GM12878 (cell line): ENCODE results near the gene TP73. TPM values are rescaled to one million over a fixed set of nuclear protein-coding genes. Genes with fewer than 3 reads are reported as not detected.
A peak's percentile ranks its signal among the peaks of the same experiment; 100 is the strongest.

Source experiments
- CTCF ChIP-seq, 3 experiments: IDR thresholded peaks in 2 of 3; conservative IDR thresholded peaks in 1 of 3; 2 replicates each; pipeline ENCODE4 v1.5.1; 2011; ENCODE audit warnings: low read depth in 3 of 3, low read length in 3 of 3, mild to moderate bottlenecking in 3 of 3, control low read depth in 2 of 3, moderate library complexity in 2 of 3, inconsistent platforms in 1 of 3, mixed read lengths in 1 of 3; ENCODE audit not compliant: control insufficient read depth in 2 of 3, insufficient read depth in 1 of 3; ENCODE audit errors: extremely low read depth in 1 of 3
- HCFC1 ChIP-seq: fragments of 150-350 bp; IDR thresholded peaks from 2 replicates; pipeline ENCODE4 v1.6.1; 2014; ENCODE audit warnings: low read length
- IKZF1 ChIP-seq: fragments of 450-650 bp; conservative IDR thresholded peaks from 2 replicates; pipeline ENCODE4 v1.6.1; 2017; ENCODE audit warnings: antibody characterized with exemption, mild to moderate bottlenecking
- JUNB ChIP-seq: IDR thresholded peaks from 2 replicates; pipeline ENCODE4 v1.6.1; 2016; ENCODE audit warnings: antibody characterized with exemption, mild to moderate bottlenecking
- MLLT1 ChIP-seq: fragments of 450-650 bp; IDR thresholded peaks from 2 replicates; pipeline ENCODE4 v1.6.1; 2016; ENCODE audit warnings: mild to moderate bottlenecking
- NKRF ChIP-seq: fragments of 450-650 bp; conservative IDR thresholded peaks from 2 replicates; pipeline ENCODE4 v1.6.1; 2017; ENCODE audit warnings: mild to moderate bottlenecking, moderate library complexity
- RELB ChIP-seq: fragments of 450-650 bp; IDR thresholded peaks from 2 replicates; pipeline ENCODE4 v1.6.1; 2017; ENCODE audit warnings: low read depth, mild to moderate bottlenecking, moderate library complexity
- SIN3A ChIP-seq: IDR thresholded peaks from 2 replicates; pipeline ENCODE4 v1.6.1; 2012; ENCODE audit warnings: low read depth, low read length, improper control_type of control experiment
- SREBF2 ChIP-seq: IDR thresholded peaks from 2 replicates; pipeline ENCODE4 v1.6.1; 2012; ENCODE audit warnings: mild to moderate bottlenecking, low read length
- TCF12 ChIP-seq: IDR thresholded peaks from 2 replicates; pipeline ENCODE4 v1.6.1; 2011; ENCODE audit warnings: low read depth, mild to moderate bottlenecking, low read length
- USF1 ChIP-seq: IDR thresholded peaks from 2 replicates; pipeline ENCODE4 v1.6.1; 2011; ENCODE audit warnings: borderline replicate concordance, low read depth, mild to moderate bottlenecking, moderate library complexity, mixed read lengths, low read length; ENCODE audit not compliant: insufficient read depth; ENCODE audit errors: extremely low read length
- ZNF622 ChIP-seq: fragments of 450-650 bp; IDR thresholded peaks from 2 replicates; pipeline ENCODE4 v1.6.1; 2017; ENCODE audit warnings: mild to moderate bottlenecking, inconsistent platforms
- polyA plus RNA-seq, 11 experiments: library from polyadenylated mRNA; depleted of rRNA in 4 of 11; unstranded in 6 of 11; stranded (reverse) in 5 of 11; fragments of >200 nt; fragmentation: Nextera tagmentation in 4 of 11; fragmentation: Illumina TruSeq in 1 of 11; extraction: Ambion mirVana in 4 of 11; extraction: Trizol in 1 of 11; gene quantifications; 1 replicate in 1 of 11; 2 replicates in 10 of 11; pipeline versions ENCODE4 v1.2.1 to v1.2.3, GENCODE V29; 2011 to 2016; ENCODE audit warnings: inconsistent platforms in 2 of 11, missing spikeins in 2 of 11, low read depth in 1 of 11
- total RNA-seq, 4 experiments: library from RNA; depleted of rRNA in 3 of 4; stranded (reverse); fragments of >200 nt in 3 of 4; fragmentation: Illumina TruSeq in 1 of 4; extraction: Trizol in 1 of 4; gene quantifications; 2 replicates each; pipeline versions ENCODE4 v1.2.1 to v1.2.3, GENCODE V29; 2013 to 2021

TP73 gene
- total and polyA plus RNA-seq, 10 of the 15 experiments (the other 5 are each of a cell fraction or from before 2014, with no cell fraction given): 0.08 to 54.2 (median 14.9) TPM

GRCh38 chr1:3772027-3772714, 119.9 kb downstream of the TP73 start (continued):
- TF ChIP-seq SREBF2: no peak
- no peak for TF ChIP-seq ZNF622
- peak; percentile 54 for TF ChIP-seq USF1
- 0 out of 2 replicates have a peak, but pooled peaks have one; percentile 22 for TF ChIP-seq RELB
- no peak for TF ChIP-seq MLLT1
- TF ChIP-seq CTCF (IDR thresholded peaks at IDR 0.05 in 2 of 3, conservative IDR thresholded peaks at IDR 0.05 in 1 of 3; ENCODE audit: control insufficient read depth in 2 of 3, extremely low read depth in 1 of 3, insufficient read depth in 1 of 3, low read depth in 3 of 3, low read length in 3 of 3): no peak
- no peak for TF ChIP-seq JUNB
- no peak for TF ChIP-seq SIN3A
- peak; percentile 69; the same call in 1 of the 2 replicates for TF ChIP-seq NKRF
- peak; percentile 63 for TF ChIP-seq IKZF1
- TF ChIP-seq TCF12: no peak
- peak; percentile 30; the same call in 1 of the 2 replicates for TF ChIP-seq HCFC1
- TF ChIP-seq, all 136 proteins: peak for 14
